MM.1S (cell line): Measurements from ENCODE around the gene VPS35L.

Source experiments
- CTCF ChIP-seq: fragments of 300-600 bp; sonication (generic); IDR thresholded peaks from 2 replicates; pipeline ENCODE4 v1.5.1; 2016; ENCODE audit warnings: antibody characterized with exemption, low read length, mixed read lengths
- EZH2 ChIP-seq: fragments of 300-600 bp; sonication (generic); optimal IDR thresholded peaks from 2 replicates; pipeline ENCODE3; 2017; ENCODE audit warnings: low read depth, mild to moderate bottlenecking, antibody characterized with exemption, low read length, mixed read lengths
- EZH2phosphoT487 ChIP-seq: fragments of 300-600 bp; sonication (generic); IDR thresholded peaks from 2 replicates; pipeline ENCODE4 v1.6.1; 2018; ENCODE audit warnings: antibody characterized with exemption, low read length

GRCh38 chr16:19601083-19601976 lies 45.8 kb downstream of the VPS35L start:
- TF ChIP-seq CTCF (peak; percentile 67), EZH2 (no peak), EZH2phosphoT487 (no peak)
